HG03060 (cell line): ENCODE results near the gene MYBPC2.

Experiments used
- ATAC-seq: cut with Tn5 transposase; IDR thresholded peaks from one replicate; pipeline ENCODE4 v1.9.1; 2021; ENCODE audit warnings: low read depth, moderate number of reproducible peaks; ENCODE audit not compliant: unreplicated experiment

The MYBPC2 gene

DNA sequence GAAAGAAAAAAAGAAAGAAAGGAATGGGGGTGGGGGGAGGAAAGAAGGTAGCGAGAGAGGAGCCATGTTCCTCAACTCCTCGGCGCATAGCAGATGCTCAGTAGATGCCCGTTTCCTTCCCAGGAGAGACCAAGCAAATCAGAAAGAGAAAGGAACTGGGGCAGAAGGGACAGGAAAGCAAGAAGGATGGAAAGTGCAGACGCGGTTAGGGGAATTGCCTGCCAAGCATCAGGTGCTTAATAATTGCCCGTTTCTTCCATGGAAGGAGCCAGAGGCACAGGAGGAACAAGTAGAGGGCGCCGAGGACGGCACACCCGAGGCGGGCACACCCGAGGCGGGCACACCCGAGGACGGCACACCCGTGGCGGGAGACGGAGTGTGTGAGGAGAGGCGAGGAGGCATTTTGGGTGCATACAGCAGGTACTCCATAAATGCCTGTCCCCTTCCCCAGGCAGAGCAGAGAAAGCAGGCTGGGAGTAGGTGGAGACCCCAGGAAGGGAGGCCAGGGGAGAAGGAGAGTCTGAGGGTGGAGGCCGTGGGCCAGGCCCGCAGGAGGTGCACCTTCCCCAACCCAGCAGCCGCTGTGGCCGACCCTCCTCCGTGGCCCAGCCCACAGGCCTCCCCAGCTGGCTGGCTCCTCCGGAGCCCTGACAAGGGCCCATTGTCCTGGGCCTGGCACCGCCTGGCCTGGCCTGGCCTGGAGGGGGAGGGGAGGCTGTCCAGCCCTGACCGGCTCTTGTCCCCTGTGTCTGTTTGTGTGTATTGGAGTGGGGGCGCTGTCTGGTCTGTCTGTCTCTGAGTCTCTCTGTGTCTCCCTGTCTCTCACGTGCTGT is 63.7 kb downstream of the MYBPC2 start:
- ATAC-seq = no peak

DNA sequence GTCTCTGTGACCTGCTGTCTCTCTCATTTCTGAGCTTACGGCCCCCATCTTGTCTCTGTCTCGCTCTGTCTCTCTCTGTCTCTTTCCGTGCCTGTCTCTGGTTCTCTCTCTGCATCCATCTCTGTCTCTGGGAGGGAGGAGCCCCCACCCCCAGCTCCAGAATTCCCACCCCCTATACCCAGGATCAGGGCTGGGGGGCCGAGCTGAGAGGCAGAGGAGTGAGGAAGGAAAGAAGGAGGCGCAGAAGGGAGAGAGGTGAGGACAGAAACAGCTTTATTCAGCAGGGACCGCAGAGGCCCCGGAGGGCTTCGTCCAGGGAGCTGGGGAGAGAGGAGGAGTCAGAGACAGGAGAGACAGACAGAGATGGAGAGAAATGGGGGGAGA is 64.3 kb downstream of the MYBPC2 start:
- no peak for ATAC-seq

DNA sequence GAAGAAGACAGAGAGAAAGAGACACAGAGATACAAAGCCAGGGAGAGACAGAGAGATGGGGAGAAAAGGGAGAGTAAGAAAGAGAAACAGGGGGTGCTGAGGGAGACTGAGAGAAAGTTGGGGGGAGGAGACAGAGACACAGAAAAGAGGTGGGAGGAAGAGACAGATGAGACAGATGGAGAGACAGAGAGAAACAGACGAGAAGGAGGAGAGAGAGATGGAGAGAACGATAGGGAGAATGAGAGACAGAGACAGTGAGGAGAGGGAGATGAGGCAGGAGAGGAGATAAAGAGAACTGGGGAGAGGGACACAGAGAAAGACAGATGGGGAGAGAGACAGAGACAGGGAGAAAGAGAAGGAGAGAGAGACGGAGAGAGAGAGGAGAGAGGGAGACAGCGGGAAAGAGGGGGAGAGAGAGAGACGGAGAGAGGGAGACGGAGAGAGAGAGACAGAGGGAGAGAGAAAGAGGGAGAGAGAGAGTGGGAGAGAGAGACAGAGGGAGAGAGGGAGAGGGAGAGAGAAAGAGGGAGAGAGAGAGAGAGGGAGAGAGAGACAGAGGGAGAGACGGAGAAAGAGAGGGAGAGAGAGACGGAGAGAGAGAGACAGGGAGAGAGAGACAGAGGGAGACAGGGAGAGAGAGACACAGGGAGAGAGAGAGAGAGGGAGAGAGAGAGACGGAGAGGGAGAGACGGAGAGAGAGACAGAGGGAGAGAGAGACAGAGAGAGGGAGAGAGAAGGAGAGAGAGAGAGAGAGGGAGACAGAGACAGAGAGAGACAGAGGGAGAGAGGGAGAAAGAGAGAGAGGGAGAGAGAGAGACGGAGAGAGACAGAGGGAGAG is 65.7 kb downstream of the MYBPC2 start:
- no peak for ATAC-seq

DNA sequence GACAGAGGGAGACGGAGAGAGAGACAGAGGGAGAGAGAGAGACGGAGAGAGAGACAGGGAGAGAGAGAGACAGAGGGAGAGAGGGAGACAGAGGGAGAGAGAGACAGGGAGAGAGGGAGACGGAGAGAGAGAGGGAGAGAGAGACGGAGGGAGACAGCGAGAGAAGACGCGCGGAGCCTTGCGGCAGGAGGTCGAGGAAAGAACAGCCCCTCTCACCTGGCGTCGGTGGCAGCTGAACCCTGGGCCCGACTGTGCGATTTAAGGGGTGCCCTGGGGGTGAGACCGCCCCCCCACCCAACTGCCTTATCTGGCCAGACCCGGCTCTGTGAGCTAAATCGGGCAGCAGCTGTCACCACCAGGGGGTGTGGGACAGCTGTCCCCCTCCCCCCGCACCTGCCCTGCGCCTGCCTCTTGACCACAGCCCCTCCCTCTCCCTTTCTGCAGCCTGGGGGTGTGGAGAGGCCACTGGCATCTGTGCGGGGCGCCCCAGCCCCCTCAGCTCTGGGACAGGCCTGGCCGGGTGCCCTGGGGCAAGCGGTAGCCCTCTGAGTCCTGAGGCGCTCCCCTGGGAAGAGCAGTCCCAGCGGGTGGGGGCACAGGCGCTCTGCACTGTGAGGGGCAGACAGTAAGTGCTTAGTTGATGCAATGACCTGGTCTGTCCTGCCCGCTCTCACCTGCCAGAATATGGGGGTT is 67.5 kb downstream of the MYBPC2 start:
- ATAC-seq = no peak

DNA sequence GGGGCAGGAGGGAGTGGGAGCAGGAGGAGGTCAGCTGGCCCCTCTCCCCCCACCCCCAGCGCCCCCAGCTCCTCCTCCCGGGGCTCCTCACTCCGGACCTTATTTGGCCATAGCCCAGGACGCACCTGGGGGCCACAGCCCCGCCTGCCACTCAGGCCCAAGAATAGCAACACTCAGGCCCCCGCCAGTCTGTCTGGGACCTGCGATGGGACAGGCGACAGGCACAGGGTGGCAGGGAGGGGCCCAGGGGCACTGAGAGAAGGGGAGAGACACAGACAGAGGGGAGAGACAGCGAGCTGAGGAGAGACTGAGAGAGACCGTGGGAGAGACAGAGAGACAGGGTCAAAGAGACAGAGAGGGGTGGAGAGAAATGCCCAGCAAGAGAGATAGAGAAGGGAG is 68.1 kb downstream of the MYBPC2 start:
- ATAC-seq = no peak

DNA sequence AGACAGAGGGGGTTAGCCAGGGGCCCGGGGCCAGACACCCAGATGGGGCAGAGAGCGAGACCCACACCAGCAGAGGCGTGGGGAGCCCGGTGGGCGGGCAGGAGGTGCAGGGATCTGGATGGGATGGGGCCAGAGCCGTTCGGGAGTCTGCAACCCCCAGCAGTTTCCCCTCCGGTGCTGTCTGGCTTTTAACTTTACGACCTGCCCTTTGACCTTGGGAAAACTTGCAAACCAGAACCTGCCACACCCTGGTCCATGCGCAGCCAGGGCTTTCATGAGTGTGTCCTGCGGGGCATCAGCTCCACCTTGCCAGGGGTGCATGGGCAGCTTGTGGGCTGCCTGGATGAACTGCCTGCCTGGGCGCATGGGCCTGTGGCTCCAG is 68.5 kb downstream of the MYBPC2 start:
- no peak for ATAC-seq

DNA sequence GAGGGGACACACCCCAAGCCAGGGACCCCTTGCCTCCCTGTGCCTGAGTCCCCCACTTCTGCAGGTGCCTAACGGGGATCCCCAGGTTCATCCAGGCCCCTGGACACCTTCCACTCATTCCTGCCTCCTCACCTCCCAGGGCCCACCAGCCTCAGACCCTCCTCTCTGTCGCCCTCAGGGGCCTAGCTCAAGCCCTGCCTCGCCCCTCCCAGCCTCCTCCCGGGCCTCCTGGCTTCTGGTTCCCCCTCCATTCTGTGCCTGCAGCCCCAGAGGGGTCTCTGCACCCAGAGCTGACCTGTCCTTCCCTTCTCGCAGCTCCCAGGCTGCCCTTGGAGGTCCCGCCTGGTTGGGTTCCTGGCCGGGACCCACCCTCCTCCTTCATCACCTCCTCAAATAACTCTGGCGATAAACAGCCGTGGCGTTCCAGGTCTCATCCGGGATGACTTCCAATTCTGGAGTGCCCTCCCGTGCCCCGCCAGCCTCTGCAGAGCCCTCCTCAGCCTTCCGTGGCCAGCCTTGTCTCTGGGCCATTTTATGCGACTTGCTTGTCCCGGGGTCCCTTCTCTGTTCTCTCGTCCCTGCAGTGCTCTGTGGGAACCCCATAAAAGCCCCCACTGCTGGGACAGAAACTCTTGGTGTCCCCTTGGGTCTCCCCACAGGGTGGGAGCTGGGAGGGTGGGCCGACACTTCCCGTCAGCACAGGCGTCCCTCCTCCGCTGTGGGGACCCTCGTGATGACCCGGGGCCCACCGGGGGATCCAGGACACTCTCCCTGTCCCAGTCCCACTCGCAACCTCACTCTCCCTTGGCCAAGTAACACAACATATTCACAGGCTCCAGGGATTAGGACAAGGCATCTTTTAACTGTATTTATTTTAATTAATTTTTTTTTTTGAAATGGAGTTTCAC is 69.1 kb downstream of the MYBPC2 start:
- ATAC-seq = no peak

DNA sequence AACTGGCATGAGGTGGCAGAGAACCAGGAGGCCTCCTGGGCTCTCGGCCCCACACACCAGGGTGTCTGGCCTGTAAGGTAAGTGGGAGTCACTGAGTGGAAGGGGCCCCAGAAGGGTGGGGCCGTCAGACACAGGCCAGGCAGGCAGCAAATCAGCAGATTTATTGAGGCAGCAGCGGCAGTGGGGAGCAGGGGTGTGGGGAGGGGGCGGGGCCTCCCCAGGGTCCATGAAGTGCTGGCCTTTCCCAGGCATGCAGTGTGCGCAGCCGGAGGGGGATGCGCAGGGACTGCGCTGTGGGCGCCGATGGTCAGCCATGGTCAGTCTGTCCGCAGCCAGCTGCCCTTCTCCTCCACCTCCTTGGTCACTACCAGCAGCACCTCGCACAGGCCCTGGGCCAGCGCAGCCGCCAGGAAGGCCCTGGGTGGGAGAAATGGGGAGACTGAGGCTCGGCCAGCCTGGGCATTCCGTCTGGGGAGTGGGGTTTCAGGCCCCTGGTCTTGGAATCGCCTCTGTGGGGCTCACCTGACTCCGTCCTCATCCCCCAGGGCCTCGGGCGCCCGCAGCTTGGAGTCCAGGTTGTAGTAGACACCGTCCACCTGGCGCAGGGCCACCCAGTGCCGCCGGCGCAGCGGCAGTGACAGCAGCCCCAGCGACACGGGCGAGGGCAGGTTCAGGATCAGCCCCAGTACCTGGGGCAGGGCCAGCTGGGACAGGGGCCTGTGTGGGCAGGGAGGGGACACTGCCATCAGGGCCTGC is 73.3 kb downstream of the MYBPC2 start:
- ATAC-seq = no peak

DNA sequence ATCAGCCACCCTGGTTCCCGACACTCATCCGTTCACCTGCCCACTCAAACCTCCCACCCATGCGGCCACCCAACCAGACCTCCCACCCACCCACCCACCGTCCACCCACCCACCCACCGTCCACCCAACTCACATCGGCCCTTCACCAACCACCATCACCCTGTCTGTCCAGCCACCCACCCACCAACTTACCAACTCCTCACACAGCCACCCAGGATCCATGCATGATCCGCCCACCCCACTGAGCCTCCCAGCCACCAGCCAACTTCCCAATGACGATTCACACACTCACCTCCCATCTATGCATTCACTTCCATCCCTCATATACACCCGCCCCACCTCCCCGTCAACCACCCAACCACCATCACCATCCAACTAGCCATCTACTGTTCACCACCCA is 74.0 kb downstream of the MYBPC2 start:
- no peak for ATAC-seq

DNA sequence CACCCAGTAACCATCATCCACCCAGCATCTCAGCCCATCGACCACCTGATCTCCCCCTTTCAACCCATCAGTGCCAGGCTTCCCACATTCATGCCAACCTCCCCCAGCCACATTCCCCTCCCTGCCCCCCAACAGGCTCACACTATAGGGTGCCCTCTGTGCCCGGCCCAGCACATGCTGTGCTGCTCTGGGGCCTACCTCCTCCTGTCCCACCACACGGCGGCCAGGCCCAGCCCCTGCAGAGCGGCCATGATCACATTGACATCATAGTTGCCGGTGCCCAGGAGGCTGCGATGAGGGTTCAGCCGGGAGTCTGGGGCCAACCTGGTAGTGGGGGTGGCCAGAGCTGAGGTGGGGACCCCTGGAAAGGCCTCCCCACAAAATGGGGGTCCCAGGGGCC is 74.7 kb downstream of the MYBPC2 start:
- no peak for ATAC-seq

DNA sequence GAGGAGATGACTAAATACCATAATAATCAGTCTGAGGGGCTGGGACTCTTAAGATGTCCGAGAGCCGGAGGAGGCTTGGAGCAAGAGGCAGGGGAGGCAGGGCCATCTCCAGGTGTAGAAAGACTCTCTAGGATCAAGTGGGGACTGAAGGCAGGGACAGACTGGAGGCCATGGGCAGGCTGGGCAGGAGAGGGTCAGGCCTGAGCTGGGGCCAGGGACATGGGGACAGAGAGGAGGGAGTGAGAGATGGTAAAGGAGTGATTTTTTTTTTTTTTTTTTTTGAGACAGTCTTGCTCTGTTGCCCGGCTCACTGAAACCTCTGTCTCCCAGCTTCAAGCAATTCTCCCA is 76.1 kb downstream of the MYBPC2 start:
- ATAC-seq = no peak

DNA sequence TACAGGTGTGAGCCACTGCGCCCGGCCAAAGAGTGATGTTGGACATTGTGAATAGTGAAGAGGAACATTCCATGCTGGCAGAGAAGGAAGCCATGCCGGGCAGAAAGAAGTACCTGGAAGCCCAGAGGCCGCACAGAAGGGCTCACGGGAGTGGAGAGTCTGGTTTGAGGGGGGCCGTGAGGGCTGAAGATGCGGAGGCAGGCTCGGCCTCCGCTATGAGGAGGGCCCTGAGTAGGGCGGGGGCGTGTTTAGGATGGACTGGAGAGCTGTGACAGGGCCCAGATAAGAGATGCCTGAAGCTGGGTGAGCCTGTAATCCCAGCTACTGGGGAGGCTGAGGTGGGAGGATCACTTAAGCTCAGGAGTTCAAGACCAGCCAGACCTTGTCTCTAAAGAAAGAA is 76.7 kb downstream of the MYBPC2 start:
- no peak for ATAC-seq

DNA sequence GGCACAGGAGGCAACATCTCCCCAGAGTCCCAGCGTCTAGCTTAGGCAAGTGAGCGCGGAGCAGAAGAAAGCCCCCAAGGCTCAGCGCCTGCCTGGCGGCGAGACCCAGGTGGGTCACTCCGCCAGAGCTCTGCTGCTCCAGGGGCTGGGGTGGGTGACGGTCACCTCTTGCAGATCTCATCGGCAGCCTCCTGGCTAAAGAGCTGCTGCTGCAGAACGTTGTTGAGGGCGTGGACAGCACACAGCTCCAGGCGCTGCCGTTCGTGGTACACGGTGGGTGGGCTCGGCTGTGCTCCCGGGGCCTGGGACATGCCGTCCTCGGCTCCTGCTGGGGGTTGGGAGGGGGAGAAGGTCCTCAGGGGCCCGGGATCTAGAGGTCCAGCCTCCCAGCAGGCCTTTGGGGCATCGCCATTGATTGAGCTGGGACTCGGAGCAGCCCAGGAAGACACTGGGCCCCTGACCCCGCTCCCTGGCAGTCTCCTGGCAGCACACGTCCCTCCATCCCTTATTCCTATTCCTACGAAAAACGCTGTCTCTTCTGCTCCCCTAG is 77.5 kb downstream of the MYBPC2 start:
- no peak for ATAC-seq

DNA sequence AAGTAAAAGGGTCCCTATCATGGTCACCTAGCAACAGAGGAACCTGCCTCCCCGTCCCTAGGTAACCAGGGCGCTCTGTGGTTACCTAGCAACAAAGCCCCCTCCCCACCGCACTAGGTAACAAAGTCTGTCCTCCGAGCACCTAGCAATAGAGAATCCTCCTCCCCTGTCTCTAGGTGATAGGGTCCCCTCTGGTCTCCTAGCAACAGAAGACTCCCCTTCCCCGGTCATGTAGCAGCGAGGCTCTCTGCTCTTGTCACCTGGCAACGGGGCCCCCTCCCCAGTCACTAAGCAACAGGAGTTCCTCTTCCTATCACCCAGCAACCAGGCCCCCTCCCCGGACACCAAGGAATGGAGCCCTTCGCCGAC is 78.0 kb downstream of the MYBPC2 start:
- no peak for ATAC-seq

DNA sequence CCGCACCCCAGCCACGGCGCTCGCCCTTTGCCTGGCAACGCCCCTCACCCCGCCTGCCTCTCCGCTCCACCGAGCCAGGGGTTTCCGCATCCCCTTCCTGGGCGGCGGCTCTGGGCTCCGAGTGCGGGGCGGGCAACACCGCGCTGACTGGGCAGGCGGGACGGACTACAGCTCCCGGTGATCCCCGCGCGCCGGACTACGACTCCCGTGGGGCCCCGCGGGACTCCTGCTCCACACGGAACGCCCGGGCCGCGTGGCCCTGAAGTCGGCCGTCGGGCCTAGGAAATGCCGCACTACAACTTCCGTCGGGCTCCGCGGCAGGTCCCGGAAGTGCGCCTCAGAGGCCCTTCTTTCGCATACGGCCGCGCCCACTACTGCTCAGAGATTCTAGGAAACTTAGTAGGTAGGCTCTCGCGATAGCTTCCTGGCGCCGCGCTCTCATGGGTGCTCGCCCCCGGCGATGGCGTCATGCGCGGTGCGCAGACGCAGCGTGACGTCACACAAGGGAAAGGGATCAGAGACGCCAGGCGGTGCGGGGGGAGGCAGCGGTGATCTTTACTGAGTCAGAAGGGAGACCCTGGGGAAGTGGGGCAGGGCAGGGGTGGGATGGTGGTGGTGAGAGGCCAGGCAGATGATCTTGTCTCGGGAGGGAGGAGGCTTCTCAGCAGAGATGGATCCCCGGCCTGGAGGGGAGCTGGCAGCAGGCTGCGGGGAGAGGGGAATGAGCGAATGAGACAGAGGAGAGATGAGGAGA is 78.6 kb downstream of the MYBPC2 start, which contains the start of gene JOSD2:
TSS of gene JOSD2 (minus strand) at position 123 of the 754 bp plus-strand sequence. CDS start 760 bp downstream, outside the sequence.
- ATAC-seq = peak; percentile 86

DNA sequence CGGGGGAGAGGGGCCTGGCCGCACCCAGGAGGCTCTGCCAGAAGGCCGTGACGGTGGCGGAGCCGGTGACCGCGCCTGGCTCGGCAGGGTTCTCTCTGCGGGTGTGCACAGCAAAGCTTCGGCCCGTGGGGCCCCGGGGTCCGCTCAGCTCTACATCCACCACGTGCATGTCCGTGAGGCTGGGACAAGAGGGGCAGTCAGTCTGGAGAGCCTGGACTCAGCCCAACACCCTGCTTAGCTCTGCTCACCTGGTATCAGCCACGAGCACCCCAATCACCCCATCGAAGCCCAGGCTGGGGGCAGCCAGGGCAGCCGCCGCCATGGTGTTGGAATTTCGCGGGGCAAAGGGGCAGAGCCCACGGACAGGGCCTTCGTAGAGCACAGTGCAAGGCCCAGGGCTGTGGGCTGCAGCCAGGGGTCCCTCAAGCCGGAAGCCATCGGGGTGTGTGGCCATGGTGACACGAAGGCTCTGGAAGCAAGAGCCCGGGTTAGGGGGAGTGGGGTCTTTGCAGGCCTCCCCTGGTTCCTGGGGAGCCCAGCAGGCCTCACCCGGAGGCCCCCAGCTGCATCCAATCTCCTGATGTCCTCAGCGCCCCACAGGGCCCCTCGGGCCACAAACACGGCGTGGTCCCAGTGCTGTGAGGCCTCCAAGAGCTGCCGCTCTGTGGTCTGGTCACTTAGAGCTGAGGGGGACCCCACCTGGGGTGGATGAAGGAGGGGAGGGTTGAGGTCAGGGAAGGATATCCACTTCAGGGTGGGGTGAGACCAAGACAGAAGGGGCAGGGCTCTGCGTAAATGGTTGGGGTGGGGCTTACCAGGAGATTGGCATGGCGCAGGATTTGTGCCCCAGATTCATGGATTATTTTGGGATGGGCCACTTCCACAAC is 79.7 kb downstream of the MYBPC2 start:
- ATAC-seq = no peak

DNA sequence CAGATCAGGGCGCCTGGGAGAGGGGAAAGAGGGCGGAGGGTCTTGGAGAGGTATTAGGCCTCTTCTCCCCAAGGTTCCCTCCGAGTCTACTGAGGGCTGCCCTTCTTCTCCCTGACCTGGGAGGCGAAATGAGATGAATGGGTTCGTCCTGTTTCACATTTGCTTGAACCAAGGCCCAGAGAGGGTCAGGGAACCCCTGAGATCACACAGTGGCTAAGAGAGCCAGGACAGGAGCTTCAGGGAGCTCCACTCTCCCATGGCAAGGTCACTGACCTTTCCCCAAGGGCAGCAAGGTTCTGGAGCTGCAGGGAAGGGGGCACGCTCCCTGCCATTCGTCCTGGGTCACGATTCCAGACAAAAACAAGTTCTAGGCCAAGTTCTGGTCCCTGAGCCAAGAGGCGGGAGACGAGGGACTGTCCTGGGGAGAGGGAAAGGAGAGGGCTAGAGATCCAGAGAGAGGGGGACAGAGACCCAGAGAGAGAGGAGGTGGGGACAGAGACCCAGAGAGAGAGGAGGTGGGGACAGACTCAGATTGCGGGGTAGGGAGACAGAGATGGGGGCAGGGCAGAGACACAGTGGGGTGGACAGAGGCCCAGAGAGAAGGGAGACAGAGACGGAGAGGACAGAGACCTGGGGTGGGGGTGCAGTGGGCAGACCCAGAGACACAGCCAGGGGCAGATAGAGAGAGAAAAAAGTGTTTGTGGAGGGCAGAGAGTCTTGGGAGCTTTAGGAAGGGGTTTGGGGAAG is 80.5 kb downstream of the MYBPC2 start:
- ATAC-seq = no peak
